ENCODE results near the gene CDIP1. TPM values are rescaled to one million over a fixed set of nuclear protein-coding genes. Genes with fewer than 3 reads are reported as not detected.
A peak's percentile ranks its signal among the peaks of the same experiment; 100 is the strongest.

The CDIP1 gene
- polyA plus RNA-seq, 3 donors from 2014 or later: 26.9 to 51.9 (median 47.8) TPM

DNA sequence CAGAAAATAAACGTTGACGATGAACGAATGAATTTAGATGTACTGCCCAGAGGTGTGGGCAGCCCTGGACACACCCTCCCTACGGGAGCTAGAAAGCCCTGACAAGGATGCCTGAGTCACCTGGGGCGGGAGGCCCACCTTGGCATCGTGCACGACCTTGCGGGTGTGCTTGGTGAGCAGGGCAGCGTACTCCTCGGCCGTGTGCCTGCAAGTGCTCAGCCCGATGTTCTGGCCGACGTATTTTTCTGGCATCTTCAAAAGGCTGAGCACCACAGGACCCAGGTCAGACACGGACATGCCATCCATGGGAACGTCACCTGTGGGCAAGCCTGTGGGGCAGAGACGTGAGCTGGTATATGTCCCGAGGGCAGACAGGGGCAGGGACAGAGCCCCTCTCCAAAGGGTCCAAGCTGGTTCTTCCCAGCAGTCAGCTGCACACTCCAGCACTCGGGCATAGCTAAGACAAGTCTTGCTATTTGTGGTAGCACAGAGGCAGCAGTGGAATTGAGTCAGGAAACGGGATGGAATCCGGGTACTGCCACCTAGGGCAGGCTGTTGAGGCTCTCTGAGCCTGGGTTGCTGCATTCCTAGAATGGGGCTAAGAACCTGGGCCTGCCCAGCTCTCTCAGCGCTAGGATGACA, 74.9 kb downstream of the CDIP1 start:
- H3K9me3 Mint-ChIP-seq: no peaks in the 10 kb centered on the region
- H3K27ac Mint-ChIP-seq: peak overlapping the region; percentile 48 to 84 (median 77)
- H3K4me1 Mint-ChIP-seq: peaks cover 46 to 54% of the 10 kb centered on the region in 2 donors
- peak overlapping the region in 1 of 5 donors; percentile 45 for H3K4me3 Mint-ChIP-seq
- H3K36me3 Mint-ChIP-seq: peaks cover 8 to 27% (median 13%) of the 10 kb centered on the region in 3 donors
- H3K27me3 Mint-ChIP-seq (ENCODE audit: low read depth in 3 of 3): peaks cover 0 to 15% (median 4%) of the 10 kb centered on the region in 3 donors
- no peak for DNase-seq

DNA sequence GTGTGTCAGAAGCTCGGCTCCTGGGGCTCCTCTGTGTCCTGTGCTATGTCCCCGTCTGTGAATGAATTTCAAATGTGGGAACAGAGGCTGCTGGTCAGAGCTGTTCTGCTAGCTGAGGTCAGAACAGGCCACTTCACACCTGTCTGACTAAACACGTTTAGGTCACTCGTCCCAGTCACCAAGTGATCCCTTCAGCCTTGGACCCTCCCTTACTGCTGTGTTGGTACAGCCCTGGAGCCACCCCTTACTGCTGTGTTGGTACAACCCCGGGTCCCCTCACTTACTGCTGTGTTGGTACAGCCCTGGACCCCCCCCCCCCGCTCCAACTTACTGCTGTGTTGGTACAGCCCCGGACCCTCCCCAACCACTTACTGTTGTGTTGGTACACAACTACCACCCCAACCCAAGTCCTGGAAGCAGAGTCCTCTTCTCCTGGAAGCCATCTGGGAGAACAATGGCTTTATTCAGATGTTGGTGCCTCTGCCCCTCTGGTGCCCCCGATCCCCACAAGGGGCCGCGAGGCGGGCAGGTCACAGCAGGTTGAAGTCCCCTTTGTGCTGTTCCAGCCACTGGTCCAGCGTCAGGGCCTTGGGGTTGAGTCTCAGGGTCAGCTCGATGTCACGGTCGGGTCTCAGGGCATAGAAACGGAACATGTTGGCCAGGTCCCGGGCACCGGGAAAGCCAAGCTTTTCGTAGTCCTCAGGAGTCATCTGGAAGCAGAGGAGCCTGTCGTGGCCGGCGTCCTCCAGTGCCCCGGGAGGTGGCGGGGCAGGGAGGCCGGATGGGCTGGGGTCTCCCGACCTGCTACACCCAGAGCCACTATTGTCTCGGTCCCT, 77.1 kb downstream of the CDIP1 start:
- no peak for DNase-seq
- no peaks in the 10 kb centered on the region for H3K9me3 Mint-ChIP-seq
- peaks cover 0 to 15% (median 4%) of the 10 kb centered on the region in 3 donors for H3K27me3 Mint-ChIP-seq (ENCODE audit: low read depth in 3 of 3)
- peaks cover 5 to 23% (median 9%) of the 10 kb centered on the region in 3 donors for H3K36me3 Mint-ChIP-seq
- no peak overlapping the region for H3K4me3 Mint-ChIP-seq
- H3K4me1 Mint-ChIP-seq: peaks cover 34 to 46% of the 10 kb centered on the region in 2 donors
- peak overlapping the region in 2 of 6 donors; percentile 11 to 53 for H3K27ac Mint-ChIP-seq

DNA sequence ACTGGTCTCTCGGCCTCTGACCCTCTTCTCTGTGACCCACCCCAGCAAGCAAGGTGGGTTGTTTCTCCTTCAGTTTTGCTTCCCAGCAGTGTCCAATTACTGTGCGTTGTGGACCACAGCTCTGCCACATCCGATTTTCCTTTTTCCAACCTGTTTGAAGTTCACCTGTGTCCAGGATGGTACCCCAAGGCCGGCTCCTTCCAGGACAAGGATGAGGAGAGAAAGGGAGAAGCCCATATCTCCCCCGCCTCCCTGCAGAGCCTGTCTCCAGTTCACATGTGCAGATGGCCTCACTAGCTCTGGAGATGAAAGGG, 77.7 kb downstream of the CDIP1 start:
- Mint-ChIP-seq H3K9me3 (no peaks in the 10 kb centered on the region), H3K4me3 (peak overlapping the region in 1 of 5 donors; percentile 47), H3K27me3 (ENCODE audit: low read depth in 3 of 3) (peaks cover 0 to 9% (median 3%) of the 10 kb centered on the region in 3 donors), H3K4me1 (peaks cover 28 to 40% of the 10 kb centered on the region in 2 donors), H3K27ac (peak overlapping the region in 2 of 6 donors; percentile 11 to 53), H3K36me3 (peaks cover 4 to 22% (median 9%) of the 10 kb centered on the region in 3 donors)
- DNase-seq: no peak

Other genes starting within 250 kb of the CDIP1 start
- not detected for gene GLIS2, start 222.7 kb downstream of the CDIP1 start, polyA plus RNA-seq
- gene PAM16, start 187.5 kb downstream of the CDIP1 start, polyA plus RNA-seq: 10 to 100 TPM; 32.9 to 61.6 (median 36.3) TPM
- under 1 TPM in 2 of 3 donors, not detected in 1; 0.07 to 0.20 TPM for gene VASN, start 166.9 kb downstream of the CDIP1 start, polyA plus RNA-seq
- 100 to 1,000 TPM in 1 of 3 donors, 10 to 100 TPM in 2; 37.6 to 112 (median 37.8) TPM for gene CORO7, start 122.2 kb downstream of the CDIP1 start, polyA plus RNA-seq
- 10 to 100 TPM; 32.7 to 42.4 (median 38.7) TPM for gene DNAJA3, start 112.9 kb downstream of the CDIP1 start, polyA plus RNA-seq
- 10 to 100 TPM; 46.1 to 65.3 (median 60.7) TPM for gene NMRAL1, start 64.1 kb downstream of the CDIP1 start, polyA plus RNA-seq
- gene HMOX2, start 62.4 kb downstream of the CDIP1 start, polyA plus RNA-seq: 100 to 1,000 TPM; 130 to 225 (median 196) TPM
- not detected for gene C16orf96, start 17.6 kb upstream of the CDIP1 start, polyA plus RNA-seq
- gene UBALD1, start 76.1 kb upstream of the CDIP1 start, polyA plus RNA-seq: 10 to 100 TPM in 1 of 3 donors, 1 to 10 TPM in 2; 2.3 to 11.8 (median 6.5) TPM
- gene MGRN1, start 86.1 kb upstream of the CDIP1 start, polyA plus RNA-seq: 10 to 100 TPM in 1 of 3 donors, 1 to 10 TPM in 2; 2.3 to 13.2 (median 3.5) TPM
- 100 to 1,000 TPM in 1 of 3 donors, 10 to 100 TPM in 2; 86.5 to 125 (median 99.6) TPM for gene NUDT16L1, start 154.8 kb upstream of the CDIP1 start, polyA plus RNA-seq
- gene ANKS3, start 195.5 kb upstream of the CDIP1 start, polyA plus RNA-seq: 1 to 10 TPM; 1.4 to 6.4 (median 2.6) TPM
- under 1 TPM in 2 of 3 donors, not detected in 1; 0.15 to 0.22 TPM for gene DNAAF8, start 195.8 kb upstream of the CDIP1 start, polyA plus RNA-seq
- 10 to 100 TPM in 1 of 3 donors, 1 to 10 TPM in 2; 4.4 to 13.1 (median 8.9) TPM for gene ZNF500, start 228.4 kb upstream of the CDIP1 start, polyA plus RNA-seq
- not detected for gene SEPTIN12, start 249.6 kb upstream of the CDIP1 start, polyA plus RNA-seq